Measurements from ENCODE around the gene WBP4.
"Not testable (repeated sequence)": the region's sequence is repeated elsewhere in the genome, so short reads cannot be mapped to it uniquely, and the experiment has no call there.

The WBP4 gene

DNA sequence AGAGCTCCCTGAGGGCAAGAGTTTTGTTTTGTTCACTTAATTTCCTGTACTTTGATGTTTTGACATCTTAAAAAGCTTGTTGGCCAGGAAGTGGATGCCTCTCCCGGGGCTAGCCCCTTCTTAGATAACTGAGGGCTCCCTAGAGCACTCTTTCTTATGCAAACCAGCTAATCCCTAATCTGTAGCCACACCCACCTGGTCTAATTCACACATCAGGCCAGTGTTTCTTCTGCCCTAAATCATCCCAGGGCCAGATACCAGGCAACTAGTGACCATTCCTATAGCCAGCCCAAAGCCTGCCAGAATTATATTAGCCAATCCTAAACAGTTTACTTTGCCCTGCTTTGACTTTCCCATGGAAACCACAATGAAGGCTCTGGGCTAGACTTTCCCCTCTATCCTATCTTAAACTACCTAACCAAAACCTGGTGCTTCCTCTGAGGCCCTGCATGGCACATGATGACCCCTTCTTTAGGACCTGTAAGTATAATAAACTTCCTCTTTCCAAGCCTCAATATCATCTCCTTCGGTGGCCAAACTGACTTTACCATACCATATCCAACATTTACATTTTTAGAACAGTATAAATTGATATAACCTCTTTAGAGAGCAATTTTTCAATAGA lies 24.8 kb downstream of the WBP4 start:
- no peak for DNase-seq

DNA sequence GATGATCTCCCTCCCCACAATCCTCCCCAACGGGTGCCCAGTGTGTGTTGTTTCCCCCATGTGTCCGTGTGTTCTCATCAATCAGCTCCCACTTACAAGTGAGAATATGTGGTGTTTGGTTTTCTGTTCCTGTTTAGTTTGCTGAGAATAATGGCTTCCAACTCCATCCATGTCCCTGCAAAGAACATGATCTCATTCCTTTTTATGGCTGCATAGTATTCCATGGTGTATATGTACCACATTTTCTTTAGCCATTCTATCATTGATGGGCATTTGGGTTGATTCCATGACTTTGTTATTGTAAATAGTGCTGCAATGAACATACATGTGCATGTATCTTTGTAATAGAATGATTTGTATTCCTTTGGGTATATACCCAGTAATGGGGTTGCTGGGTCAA lies 34.4 kb downstream of the WBP4 start:
- DNase-seq = not testable (repeated sequence)

DNA sequence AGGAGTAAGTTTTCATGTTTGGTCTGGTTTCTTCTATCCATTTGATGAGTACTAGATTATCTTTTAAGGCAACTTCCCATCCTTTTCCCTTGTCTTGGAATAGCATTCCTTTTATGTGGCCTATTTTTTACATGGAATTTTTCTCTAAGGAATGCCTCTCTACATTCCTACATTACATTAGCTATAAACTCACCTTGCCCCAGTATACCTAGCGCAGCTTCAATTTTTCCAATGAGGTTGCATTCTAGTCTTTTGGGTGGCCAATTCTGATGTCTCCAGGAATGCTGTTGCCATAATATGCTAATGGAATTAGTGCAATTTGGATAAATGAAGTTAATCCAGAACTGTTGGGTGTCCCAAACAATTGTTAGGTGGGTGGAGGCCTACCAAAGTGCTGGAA lies 37.5 kb downstream of the WBP4 start:
- DNase-seq = no peak

DNA sequence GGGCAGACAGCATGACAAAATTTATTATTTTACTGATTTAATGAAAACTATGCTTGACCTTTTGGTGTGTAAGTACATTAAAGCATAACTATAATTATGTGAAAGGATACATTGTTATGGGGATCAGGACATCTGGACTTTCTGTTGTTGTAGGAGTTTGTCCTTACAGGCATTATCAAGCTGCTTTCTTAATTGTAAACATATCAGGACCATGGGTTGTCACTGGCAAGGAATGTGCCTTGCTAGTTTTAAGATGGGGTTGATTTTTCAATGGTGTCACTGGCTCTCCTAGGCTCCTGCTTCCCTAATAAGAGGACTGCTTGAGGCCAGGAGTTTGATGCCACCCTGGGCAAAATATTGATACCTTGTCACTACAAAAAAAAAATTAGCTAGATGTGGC lies 38.7 kb downstream of the WBP4 start:
- DNase-seq = no peak

DNA sequence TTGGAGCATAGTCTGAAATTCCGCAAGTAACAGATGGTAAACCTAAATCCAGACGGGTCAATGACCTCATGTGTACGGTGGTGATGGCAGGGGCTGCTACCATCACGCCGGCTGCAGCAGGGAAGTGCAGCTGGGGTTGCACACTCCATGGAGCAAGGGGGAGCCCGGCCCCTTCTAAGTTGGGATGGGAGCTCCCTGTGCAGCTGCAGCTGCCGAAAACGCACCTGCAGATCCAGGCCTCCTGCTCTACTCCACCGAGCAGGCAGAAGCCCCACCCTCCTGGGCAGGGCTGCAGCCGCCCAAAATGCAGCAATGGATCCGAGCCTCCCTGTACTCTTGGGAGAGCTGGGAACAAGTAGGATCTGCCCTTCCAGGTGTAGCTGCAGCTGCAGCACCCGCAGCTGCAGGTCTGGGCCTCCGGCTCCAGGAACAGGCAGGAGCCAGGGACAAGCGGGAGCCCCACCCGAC lies 45.8 kb downstream of the WBP4 start:
- DNase-seq = no peak

DNA sequence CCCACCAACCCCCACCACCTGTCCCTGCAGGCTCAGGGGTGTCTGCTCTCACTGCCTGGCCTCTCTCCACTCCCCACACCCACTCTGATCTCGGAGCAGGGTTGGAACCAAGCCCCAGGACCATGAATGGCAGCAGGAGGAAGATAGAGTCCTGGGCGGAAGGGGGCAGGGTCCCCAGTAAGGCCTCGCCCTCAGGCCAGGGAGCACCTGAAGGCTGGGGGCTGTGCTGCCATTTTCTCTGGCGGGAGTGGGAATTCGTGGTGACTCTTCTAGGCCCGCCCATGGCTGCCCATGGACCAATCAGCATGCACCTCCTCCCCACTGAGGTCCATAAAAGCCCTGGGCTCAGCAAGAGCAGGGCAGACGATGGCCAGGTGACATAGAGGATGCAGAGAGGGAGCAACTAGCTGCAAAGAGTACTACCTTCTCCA lies 46.3 kb downstream of the WBP4 start:
- DNase-seq = no peak

DNA sequence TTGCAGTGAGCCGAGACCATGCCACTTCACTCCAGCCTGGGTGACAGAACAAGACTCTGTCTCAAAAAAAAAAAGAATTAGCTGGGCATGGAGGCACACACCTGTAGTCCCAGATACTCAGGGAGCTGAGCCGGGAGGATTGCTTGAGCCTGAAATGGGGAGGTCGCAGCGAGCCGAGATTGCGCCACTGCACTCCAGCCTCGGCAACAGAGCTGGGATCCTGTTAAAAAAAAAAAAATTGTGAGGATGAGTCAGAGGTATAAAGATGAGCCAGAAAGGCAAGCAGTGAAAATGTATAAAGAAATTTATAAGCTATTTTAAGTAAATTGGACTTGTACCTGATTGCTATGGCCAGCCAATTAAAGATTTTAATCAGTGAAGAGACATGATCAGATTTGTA lies 50.1 kb downstream of the WBP4 start:
- DNase-seq = no peak

DNA sequence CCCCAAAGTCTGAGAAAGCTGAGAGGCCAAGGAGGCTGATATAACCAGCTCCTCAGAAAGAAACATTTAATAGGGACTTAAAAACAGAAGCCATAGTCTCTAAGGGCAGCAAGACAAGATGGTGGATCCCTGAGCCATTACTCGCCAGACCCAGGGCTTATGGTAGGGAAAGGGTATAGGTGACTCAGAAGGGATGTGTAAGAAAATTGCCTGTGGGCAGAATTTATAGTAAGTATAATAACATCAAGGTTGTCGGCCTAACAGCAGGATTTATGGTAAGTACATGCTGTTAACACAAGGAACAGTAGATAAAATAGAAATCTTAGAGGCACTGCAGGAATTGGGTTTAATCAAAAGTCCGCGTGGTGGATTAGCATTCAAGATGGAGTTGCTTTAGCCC lies 56.6 kb downstream of the WBP4 start:
- DNase-seq = no peak

DNA sequence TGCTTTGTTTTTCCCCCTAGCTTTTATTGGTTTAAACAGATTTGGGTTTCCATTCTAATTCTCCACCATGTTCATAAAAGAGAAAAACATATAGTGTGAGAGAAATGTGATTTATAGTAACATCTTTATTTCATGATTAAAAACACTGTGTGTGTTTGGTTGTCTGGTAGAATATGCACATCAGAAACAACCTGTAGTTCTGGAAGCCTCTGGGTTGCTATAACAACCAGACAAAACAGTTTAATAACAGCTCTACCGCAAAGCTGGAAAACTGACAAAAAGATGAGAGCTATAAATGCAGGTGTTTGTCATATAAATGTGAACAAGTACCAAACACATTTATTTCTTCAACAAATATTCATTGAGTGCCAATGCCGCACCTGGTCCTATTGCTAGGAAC lies 61.5 kb downstream of the WBP4 start:
- DNase-seq = no peak

DNA sequence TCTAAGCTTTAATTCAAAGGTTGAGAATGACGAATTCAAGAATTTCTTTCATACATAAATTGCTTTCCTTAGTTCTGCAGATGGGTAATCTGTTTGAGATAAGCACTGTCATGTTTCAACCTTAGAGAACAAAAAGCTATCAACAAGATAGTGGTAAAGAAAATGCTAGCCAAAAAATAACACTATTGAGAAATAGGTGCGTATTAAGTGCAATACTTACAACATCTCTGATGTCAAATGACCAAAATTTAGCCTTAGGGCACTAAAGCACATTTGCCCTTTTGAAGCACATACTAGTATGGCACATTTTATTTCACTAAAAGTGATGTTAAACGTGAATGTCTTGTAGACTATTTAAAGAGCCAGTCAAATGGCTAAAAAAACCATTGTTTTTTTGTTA lies 66.4 kb downstream of the WBP4 start:
- DNase-seq = no peak

DNA sequence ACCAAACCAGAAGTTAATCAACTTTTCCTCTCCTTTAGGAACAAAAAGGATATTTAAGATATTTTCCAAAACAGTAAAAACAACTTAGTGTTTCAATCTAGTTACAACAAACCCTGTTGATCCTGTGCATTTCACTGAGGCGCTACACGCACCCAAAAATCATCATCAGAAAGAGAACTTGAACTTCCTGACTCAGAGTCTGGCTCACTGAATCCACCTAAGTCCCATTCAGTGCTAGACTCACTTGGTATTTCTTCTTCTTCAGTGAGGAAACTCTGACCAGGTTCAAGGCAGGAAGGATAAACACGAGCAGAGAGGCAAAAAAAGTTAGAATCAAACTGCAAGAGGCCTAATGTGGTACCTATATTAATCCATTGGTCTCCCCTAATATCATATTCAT lies 69.0 kb downstream of the WBP4 start:
- DNase-seq = no peak

DNA sequence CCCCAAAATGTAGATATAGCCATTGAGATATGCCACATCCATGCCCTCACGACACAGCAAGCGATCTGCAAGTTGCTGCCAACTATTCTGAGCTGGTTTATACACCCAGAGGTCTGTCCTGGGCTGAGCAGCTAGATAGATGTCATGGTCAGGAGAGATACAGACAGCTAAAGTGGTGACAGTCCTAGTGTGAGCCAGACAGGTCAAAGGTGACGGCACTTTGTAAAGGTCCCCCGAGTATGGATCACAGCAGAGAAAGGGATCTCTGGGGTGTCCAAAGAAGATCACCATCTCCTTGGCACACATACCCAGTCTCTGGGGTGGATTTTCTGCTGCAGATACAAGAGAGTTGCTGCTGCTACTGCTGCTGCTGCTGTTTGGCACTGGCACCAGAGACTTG lies 69.9 kb downstream of the WBP4 start:
- not testable (repeated sequence) for DNase-seq

DNA sequence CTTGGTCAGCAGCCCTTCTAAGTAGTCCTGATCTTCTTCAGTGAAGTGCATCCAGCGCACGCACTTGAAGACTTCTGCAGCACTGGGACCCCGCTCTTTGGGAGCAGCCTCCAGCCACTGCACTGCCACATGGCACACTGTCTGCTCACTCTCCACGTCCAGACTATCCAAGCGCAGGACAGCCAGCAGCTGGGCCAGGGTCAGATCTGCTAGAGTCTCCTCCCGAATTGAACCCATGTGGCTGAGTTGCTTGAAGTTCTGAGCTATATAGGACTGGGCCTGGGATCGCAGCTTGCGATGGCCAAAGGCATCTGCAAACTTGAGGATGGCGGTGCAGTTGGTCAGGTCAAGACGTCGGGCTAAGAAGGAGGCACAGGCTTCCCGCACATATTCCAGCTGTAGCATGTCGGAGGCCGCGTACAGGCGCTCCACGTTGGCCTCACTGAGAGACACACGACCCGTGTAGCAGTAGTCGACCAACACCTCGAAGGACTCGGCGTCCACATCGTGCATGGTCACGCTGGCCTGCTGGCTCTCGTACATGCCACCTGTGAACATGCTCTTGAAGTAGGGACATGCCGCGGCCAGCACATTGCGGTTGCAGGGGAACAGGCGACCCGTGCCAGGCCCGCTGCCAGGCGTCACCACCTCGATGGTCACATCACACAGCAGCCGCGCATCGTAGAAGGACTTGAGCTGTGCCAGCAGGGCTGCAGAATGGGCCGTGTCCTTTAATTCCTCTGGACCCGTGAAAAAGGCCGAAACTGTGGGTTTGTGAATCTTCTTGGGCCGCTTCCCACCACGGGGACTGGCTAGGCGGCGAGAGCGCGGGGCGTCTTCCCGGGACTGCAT lies 70.6 kb downstream of the WBP4 start:
- DNase-seq = not testable (repeated sequence)

DNA sequence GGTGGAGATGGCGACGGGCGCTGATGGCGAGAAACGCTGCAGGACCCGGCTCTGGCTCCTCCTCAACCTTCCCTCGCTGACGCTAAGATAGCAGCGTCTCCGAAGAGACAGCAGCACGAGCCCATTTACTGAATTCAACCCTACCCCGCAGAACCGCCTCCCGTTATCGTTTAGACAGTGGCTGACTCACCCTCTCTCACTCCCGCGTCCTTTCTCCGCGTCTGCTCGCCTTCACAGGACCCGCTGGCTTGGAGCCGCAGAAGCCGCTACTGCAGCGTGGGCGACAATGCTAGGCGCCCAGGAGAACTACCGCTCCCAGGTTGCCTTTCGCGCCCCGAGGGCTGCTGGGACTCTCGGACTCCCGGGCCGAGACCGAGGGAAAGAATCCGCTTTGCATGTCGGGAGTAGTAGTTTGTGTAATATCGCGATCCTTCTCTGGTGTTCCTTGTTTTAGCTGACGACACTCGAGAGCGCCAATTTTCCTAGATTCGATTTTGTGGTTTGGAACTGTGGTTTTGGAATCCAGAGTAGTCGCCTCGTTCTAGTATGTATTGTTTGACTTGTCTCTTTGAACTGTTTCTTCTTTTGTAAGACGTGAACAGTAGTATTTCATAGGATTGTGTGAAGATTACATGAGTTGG lies 71.3 kb downstream of the WBP4 start, which contains the start of gene KBTBD6:
KBTBD6 (minus strand) TSS at position 291 of the 641 bp plus-strand sequence. CDS start 291 bp downstream, outside the sequence.
- peak; percentile 93 for DNase-seq
